GM19240 (cell line): ENCODE results near the gene KAZALD1.

Experiments
- DNase-seq: peaks from one replicate; pipeline ENCODE4 v3.0.0; 2011; ENCODE audit warnings: low spot score; ENCODE audit not compliant: insufficient read length

Gene KAZALD1, protein sequence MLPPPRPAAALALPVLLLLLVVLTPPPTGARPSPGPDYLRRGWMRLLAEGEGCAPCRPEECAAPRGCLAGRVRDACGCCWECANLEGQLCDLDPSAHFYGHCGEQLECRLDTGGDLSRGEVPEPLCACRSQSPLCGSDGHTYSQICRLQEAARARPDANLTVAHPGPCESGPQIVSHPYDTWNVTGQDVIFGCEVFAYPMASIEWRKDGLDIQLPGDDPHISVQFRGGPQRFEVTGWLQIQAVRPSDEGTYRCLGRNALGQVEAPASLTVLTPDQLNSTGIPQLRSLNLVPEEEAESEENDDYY

GRCh38 chr10:101061624-101062231 lies at the start of gene KAZALD1:
TSS of gene KAZALD1 (plus strand) at chr10:101061989. CDS start at chr10:101062593, 604 bp downstream.
- DNase-seq, result no peak

- peak; percentile 94 for DNase-seq
Measured at GRCh38 chr10:101012525-101013364, 49.0 kb upstream of the KAZALD1 start.

DNA sequence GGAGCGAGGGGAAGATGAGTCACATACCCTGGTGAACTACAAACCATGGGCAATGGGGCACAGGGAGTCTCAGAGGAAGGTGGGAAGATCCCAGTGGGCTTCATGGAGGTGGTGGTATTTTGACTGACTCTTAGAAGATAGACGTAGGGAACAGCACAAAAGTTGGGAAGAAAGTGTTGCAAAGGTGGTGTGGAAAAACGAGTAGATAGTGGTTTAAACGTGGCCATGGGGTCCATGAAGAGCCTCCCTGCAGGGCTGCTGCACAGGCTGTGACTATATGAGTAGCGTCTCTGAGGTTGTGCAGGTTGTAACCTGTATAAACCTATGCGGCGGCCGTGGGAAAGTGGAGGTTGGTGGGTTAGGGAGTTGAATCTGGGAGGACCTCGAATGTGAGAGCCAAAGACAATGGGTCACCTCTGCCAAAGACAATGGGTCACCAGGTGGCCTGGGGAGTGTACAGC lies 48.4 kb upstream of the KAZALD1 start:
- no peak for DNase-seq

GRCh38 chr10:101014230-101014884 lies 47.4 kb upstream of the KAZALD1 start:
- peak; percentile 91 for DNase-seq

GRCh38 chr10:101014966-101015581 lies 46.7 kb upstream of the KAZALD1 start:
- no peak for DNase-seq

- no peak for DNase-seq
Measured at GRCh38 chr10:101015582-101015973, 46.2 kb upstream of the KAZALD1 start.

DNA sequence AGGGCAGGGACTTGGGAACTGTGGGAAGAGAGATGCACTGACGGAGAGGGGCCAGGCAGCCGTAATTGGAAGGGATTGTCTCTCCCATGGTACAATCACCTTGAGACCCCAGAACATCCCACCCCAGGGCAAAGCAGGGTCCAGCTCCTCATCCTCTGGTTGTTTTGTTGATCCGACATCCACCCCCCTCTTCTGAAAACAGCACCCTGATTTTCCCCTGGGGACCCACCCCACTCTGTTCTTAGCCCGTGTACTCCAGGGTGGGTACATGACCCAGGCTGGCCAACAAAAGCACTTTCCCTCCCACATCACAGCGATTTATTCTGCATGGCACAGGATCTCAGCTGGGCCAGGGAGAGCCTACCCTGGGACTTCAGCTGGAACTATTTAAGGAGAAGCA lies 45.0 kb upstream of the KAZALD1 start:
- no peak for DNase-seq

- no peak for DNase-seq
Measured at GRCh38 chr10:101018118-101018599, 43.6 kb upstream of the KAZALD1 start.

DNA sequence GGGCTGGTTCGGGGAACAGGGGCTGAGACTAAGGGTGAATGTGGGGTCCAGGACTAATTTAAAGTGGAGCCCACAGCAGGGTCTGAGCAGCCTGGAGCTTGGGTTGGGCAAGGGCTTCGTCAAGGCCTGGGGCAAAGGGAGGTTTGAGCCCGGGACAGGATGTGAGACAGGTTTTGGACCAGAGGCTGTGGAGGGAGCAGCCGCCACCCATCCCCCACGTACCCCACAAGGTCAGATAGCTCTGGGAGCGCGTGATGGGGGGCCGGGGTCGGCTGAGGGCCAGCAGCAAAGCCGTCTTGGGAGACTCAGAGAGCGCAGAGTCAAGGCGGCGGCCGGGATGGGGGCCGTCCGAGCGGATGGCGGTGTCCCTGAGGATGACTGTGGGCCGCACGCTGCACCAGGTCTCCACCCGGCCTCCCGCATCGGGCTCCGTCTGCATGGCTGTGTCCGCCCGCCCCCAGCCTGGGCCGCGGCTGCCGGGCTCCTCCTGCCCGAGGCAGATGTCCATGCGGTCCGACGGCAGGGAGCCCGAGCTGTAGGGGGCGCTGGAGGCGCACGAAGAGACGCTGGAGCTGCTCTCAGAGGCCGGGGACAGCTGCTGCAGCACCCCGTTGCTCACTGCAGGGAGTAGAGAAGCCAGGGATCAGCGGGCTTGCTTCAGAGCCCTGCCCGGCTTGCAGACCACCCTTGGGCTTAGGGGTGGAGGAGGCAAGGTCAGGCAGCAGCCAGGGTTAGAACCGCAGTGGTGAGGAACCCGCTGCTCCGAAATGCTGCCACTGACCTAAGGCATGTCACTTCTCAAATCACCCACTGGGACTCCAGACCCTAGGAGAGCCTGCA lies 43.0 kb upstream of the KAZALD1 start:
- no peak for DNase-seq

GRCh38 chr10:101019440-101019703 lies 42.4 kb upstream of the KAZALD1 start:
- DNase-seq, result no peak

GRCh38 chr10:101020427-101021075 lies 41.2 kb upstream of the KAZALD1 start:
- no peak for DNase-seq

- DNase-seq, result no peak
Measured at GRCh38 chr10:101021239-101021638, 40.5 kb upstream of the KAZALD1 start.

GRCh38 chr10:101021692-101022251 lies 40.0 kb upstream of the KAZALD1 start:
- no peak for DNase-seq

- DNase-seq, result no peak
Measured at GRCh38 chr10:101022967-101023705, 38.7 kb upstream of the KAZALD1 start.

DNA sequence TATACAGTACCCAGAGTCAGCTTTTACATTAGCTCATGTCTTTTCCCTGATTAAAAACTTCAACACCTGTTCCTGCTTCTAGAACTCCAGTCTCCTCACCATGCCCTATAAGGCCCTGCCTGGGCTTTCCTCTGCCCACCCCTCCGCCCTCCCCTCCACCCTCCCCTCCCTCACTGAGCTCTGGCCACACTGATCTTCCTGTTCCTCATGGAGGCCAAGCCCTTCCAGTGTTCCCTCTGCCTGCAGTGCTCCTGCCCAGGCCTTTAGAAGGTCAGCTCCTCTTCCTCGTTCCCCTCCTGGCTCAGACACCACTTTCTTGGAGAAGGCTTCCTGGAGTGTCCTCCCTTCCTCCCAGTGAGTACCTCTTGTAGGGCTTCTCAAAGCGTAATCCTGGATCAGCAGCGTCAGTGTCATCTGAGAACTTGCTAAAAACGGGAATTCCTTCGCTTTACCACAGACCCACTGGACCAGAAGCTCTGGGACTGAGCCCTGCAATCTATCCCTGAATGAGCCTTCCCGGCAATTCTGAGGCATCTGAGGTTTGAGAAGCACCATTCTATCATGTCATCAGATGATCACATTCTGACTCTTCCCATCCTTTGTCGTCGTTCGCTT lies 34.6 kb upstream of the KAZALD1 start:
- no peak for DNase-seq

DNA sequence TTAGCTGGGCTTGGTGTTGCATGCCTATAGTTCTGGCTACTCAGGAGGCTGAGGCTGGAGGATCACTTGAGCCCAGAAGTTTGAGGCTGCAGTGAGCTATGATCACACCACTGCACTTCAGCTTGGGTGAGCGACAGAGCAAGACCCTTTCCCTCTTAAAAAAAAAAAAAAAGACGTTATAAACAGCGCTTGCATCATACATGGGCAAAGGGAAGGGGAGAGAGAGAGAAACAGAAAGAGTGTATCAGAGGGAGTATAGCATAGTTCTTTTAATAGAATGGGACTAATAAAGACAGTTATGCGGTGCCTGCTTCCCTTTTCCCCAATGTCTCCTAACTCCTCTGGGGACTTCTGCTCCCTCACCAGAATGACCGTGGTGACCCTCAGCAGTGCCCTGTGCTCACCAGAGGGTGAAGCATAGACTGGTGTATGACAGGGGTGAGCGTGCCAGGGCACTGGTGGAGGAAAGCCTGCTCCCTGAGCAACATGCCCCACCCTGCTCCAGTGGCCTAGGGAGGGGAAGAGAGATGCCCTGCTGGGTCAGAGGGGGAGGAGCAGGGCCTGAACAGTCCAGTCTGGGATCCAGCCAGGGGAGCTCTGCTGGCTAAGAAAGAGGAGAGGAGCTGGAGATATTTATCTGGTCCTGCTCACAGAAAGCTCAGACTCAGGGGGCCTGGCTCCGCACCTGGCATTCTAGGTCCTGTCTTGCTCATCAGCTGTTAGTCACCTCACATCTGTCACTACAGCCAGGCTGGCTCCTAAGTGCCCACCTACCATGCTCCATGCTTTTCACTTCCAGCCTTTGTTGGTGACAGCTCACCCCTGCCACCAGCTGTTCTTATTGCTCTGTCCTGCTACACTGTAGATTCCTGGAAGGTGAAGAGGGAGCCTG lies 33.1 kb upstream of the KAZALD1 start:
- DNase-seq, result no peak

DNA sequence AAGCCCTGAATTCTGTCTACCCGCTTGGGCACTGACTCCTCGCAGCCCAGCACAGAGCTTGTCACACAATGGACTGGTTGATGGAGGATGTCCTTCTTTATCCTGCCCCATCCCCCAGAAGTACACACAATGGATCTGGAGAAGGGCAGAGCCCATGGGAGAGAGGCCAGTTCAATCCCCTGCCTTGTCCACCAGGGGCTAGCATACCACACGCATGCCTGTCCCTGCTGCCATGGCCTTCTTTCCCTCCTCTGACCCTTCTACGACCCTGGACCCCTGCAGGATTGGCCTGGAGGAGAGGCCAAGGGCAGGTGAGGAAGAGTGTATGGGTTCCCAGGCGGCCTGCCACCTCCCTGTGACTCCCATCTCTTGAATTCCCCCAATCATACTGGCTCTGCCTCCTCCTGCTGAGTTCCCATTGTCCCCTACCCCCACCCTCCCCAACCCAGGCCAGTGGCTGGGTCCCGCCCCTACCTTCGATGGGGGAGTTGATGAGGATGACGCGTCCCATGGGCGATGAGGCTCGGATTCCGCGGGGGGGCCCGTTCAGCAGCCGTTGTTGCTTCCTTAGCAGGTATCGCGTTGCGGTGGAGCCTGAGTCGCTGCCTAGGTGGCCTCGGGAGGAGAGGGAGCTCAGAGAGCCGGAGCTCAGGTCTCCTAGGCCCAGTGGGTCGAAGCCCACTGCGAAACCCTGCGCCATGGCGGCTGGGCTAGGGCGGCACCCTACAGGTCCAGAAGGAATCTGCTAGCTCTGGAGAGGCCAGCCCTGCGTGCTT lies 32.1 kb upstream of the KAZALD1 start:
- DNase-seq, result no peak
